Midbrain (tissue), 1 donor: ENCODE data around the gene TP53.
A peak's percentile ranks its signal among the peaks of the same experiment; 100 is the strongest.
"Not testable (repeated sequence)": the region's sequence is repeated elsewhere in the genome, so short reads cannot be mapped to it uniquely, and the experiment has no call there.

Experiments
- DNase-seq: peaks from one replicate; lab custom pipeline; 2025; lab: John Stamatoyannopoulos, UW

The TP53 gene

DNA sequence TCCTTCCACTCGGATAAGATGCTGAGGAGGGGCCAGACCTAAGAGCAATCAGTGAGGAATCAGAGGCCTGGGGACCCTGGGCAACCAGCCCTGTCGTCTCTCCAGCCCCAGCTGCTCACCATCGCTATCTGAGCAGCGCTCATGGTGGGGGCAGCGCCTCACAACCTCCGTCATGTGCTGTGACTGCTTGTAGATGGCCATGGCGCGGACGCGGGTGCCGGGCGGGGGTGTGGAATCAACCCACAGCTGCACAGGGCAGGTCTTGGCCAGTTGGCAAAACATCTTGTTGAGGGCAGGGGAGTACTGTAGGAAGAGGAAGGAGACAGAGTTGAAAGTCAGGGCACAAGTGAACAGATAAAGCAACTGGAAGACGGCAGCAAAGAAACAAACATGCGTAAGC is 12.4 kb downstream of the TP53 start:
- DNase-seq, result no peak

DNA sequence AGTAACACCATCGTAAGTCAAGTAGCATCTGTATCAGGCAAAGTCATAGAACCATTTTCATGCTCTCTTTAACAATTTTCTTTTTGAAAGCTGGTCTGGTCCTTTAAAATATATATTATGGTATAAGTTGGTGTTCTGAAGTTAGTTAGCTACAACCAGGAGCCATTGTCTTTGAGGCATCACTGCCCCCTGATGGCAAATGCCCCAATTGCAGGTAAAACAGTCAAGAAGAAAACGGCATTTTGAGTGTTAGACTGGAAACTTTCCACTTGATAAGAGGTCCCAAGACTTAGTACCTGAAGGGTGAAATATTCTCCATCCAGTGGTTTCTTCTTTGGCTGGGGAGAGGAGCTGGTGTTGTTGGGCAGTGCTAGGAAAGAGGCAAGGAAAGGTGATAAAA is 14.1 kb downstream of the TP53 start:
- DNase-seq, result no peak

DNA sequence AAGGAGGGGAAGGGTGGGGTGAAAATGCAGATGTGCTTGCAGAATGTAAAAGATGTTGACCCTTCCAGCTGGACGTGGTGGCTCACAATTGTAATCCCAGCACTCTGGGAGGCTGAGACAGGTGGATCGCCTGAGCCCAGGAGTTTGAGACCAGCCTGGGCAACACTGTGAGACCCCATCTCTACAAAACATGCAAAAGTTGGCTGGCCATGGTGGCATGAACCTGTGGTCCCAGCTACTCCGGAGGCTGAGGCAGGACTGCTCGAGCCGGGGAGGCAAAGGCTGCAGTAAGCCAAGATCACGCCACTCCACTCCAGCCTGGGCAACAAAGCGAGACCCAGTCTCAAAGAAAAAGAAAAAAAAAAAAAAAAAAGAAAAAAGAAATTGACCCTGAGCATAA is 18.8 kb downstream of the TP53 start:
- no peak for DNase-seq

DNA sequence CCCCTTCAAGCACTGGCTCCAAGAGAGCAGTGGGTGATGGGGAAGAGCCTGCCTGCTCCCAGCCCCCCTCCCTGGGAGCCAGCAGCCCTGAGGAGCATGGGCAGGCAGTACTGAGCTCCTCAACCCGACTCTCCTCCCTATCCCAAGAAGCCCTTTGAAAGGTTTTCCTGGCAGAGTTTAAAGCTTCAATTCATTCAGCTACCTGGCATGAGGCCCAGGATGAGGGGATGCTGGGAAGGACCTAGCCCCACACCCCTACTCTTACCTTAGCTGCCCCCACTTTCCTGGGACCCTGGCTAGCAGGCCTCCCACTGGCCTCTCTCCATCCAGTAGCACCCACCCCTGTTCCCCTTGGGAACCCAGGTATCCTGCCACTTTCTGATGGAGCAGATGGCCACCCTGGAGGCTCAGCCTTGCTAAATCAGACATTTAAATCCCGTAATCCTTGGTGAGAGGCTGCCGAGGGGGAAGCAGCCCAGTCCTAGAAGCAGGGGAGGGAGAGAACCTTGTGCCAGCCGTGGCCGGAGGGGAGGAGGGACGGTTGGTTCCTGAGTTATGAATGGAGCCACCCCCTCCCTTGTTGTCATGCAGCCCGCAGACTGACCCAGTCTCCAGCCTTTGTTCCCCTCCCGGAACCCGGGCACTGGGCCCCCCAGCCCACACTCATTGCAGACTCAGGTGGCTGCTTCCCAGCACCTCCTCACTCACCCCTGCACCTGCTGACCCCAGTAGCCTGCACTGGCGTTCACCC is 19.5 kb downstream of the TP53 start:
- DNase-seq, result peak; percentile 77

DNA sequence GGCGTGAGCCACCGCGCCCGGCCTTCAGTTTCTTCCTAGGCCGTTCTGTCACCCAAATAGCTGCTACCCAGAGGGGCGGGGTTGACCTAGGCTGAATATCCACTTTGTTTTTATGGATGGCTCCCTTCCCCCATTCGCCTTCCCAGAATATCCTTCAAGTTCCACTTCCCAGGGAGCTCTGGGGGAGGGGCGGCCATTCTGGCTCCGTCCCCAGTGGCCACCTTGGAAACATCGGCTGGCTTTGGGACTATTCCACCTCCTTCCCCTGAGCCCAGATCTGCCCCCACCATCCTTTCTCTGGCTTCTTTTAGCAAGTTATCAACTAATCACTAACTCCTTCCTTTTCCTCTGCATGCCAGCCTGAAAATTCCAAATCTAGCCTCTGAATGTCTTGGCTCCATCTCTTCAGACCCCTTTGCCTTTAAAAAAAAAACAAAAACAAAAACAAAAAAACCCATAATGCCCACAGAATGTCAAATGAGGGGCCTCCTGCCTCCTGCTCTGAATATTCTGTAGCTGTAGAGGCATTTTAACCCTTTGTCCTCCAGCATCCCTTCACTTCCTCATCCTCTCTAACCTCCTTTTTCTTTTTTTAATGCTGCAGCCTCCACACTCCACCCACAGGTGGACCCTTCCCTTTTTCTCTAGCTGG is 30.2 kb downstream of the TP53 start:
- DNase-seq, result peak; percentile 74

DNA sequence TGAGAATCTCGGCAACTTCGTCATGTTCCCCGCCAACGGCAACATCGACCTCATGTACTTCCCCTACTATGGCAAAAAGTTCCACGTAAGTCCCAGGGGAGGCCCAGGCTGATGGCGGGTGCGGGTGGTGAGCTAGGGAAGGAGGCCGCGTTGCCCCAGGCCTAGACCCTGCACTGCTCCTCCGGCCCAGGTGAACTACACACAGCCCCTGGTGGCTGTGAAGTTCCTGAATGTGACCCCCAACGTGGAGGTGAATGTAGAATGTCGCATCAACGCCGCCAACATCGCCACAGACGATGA is 31.8 kb downstream of the TP53 start:
- DNase-seq, result no peak

DNA sequence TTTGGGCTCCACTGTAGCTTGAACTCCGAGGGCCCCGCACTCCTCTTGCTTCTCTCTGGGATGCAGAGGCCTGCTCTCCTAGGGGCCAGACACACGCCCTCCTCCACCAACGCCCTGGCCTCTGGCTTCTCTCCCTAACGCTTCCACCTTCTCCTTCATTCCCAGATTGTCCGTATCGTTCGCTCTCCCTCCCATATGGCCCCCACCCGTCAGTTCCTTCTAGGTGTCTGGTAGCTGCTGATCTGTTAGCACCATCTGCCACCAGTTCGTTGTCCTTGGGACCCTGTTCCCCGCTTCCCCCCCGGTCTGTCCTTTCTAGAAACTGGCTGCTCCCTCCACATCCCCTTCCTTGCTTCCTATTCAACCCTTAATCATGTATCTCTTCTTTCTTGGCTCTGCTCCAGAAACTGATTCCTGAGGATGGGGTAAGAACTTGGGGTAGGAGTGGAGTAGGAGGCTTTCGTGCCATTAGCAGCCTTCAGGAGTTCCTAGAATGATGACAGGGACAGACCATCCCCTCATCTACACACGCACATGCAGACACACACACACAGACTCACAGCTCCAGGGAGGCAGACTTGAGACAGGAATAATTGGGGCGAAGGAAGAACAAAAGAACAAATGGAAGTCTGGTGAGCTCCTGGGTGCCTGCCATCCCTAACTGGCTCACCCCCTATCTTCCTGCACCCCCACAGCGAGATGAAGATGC is 32.3 kb downstream of the TP53 start:
- DNase-seq, result no peak

DNA sequence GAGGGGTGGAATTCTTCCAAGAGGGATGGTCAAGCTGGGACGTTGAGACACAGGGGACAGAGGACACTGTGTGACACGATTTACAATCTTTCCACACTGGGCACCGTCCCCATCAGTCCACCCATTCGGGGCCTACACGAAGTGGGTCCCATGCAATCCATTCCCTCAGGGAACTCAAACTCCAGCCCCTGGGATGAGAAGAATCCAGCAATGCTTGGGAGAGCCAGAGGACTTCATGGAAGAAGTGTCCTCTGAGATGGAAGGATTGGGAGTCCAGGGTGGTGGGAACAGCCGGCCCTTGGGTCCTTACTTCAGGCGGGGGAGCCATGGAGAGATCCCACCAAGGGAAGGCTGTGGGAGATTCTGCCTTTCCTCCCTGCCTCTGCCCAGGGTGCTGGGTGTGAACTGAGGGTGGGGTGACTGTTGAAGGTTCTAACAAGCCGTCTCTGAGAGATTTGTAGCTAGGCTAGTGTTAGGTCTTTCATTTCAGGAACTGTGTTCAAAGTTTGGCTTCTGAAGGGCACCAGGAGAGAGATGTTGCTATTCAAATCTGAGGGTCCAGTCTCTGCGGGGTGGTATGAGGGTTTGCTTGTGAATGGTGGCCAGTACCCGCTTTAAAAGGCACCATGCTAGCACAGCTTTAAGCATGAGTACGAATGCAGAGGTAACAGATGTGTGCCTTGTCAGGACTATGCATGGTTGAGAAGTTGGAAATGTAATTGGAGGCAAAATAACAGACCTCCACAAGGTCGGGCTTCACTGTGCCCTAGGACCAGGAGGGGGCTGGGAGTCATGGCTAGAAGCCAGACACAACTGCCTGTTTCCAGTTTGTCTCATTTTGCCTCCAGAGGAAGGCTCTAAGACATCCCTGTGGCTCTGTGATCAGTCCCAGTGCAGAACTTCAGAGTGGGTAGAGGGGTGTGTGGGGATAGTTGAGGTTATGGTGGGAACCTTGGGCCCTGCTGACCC is 34.6 kb downstream of the TP53 start:
- DNase-seq, result peak; percentile 29

DNA sequence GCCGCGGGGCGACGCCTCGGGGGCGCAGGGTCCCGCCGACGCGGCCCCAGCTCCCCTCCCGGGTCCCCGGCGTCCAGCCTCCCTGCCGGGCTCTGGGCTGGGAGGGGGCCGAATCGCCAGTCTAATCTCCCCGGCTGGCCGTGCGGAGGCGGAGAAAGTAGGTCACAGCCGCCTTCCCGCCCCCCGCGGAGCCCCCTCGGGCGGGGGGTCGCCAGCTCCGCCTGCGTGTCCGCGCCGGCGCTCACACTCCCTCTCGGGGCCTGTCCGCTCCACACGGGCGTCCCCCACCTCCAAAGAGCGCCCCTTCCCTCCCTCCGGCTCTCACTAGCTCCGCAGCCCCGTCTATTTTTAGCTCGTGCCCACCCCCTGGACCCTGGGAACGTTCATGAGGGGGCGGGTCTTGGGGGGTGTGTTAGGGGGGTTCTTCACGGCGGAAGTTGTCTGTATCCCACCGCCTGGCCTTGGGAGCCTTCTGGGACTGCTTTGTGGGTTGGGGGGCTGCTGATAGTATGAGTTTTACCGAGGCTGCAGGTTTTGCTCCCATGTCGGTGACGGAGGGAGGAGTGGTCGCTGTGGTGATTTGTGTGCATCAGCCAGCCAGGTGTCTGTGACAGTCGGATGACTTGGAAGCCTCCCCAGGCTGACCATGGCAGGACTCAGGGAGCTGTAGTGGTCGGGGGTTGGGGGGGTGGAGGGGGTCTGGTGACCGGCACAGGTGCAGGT is 35.5 kb downstream of the TP53 start:
- peak; percentile 60 for DNase-seq

DNA sequence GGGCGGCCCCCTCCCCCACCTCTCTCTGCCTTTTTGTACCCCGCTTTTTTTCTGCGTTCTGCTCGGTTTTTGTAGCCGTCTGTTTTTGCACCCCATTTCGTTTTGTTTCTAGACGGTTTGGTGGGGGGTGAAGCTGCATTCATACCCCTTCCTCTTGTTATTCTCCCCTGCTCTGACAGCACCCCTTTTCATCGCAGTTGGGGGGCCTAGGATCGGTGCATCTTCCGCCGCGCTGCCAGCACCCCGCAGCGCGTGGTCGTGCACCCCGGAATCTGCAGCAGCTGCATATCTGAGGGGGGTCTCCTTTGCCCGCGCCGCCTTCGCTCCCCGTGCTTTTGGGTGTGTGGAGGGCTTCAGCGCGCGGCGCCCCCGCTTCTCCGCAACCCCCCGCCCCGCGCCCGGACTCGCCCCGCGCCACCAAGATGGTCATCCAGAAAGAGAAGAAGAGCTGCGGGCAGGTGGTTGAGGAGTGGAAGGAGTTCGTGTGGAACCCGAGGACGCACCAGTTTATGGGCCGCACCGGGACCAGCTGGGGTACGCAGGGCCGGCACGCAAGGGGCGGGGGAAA is 36.1 kb downstream of the TP53 start:
- no peak for DNase-seq

DNA sequence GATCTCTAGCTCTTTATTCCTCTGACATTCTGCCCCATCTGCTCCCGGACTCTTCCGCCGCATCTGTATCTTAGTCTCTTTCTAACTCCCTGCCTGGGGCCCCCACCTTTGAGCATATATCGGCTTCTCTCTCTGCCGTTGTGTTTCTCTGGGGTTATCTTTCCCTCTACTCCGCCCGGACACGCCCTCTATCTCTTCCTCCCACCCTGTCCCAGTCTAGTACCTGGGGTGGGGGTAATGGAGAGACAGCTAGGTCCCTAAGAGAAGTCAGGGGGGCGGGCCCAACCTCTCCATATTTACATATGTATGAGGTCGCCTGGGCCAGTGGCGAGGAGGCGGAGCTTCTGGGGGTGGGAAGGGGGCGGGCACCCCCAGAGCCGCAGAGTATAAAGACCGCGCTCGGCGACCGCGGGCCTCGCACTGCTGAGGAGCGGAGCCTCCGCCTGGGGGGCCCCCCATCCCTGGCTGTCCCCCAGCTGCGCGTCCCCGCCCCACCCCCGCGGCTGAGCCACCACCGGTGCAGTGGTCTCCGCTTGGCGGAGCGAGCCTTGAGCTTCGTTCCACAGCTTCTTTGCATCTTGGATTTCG is 36.7 kb downstream of the TP53 start, which contains the start of gene ATP1B2:
ATP1B2 (plus strand) TSS at position 418 of the 588 bp plus-strand sequence. CDS start 593 bp downstream, outside the sequence.
- DNase-seq, result peak; percentile 72

DNA sequence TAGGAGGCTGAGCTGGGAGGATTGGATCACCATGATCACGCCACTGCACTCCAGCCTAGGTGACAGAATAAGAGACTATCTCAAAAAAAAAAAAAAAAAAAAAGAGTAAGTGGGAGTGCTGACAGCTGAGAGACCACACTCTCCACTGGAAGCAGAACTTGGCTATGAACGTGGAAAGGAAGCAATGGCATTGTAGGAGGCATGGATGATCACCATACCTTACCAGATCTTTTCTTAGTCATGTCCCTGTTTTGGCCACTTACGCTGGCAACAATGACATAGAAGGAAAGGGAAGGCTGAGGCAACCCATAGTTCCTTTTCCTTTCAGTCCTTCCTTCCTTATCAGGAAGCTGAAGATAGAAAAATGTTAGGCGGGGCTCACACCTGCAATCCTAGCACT is 40.3 kb downstream of the TP53 start:
- no peak for DNase-seq

DNA sequence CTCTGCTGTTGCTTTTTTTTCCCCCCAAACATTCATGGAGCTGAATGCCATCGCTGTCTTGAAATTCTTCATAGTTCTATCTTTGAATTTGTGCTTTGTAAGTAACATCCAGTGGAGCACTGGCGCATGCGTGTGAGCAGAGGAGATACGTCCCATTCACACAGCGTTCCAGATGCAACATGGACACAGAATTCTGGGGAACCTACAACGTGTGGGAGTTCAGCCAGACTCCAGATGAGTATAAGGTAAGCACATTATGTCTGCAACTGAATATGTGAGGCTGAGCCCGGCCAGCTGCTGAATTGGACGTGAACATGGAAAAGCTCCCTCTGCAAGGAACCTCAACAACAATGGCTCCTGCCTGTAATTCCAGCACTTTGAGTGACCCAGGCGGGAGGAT is 40.8 kb downstream of the TP53 start:
- no peak for DNase-seq

DNA sequence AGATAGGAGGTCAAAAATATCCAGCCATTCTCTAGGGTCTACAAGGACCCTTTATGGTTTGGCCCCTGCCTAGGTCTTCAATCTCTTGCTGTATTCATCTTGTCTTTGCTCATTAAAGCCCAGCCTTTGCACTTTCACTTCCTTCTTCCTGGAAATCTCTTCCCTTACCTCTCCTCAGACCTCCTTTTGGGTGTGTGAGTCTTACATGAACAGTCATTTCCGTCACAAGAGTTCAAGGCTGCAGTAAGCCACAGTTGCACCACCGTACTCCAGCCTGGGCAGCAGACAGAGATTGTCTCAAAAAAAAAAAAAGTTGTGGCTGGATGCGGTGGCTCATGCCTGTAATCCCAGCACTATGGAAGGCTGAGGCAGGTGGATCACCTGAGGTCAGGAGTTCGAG is 42.5 kb downstream of the TP53 start:
- no peak for DNase-seq

DNA sequence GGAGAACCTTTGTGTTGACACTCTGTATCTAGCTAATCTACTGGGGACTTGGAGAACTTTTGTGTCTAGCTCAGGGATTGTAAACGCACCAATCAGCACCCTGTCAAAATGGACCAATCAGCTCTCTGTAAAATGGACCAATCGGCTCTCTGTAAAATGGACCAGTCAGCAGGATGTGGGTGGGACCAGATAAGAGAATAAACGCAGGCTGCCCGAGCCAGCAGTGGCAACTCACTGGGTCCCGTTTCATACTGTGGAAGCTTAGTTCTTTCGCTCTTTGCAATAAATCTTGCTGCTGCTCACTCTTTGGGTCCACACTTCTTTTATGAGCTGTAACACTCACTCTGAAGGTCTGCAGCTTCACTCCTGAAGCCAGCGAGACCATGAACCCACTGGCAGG is 45.7 kb downstream of the TP53 start:
- DNase-seq, result not testable (repeated sequence)

DNA sequence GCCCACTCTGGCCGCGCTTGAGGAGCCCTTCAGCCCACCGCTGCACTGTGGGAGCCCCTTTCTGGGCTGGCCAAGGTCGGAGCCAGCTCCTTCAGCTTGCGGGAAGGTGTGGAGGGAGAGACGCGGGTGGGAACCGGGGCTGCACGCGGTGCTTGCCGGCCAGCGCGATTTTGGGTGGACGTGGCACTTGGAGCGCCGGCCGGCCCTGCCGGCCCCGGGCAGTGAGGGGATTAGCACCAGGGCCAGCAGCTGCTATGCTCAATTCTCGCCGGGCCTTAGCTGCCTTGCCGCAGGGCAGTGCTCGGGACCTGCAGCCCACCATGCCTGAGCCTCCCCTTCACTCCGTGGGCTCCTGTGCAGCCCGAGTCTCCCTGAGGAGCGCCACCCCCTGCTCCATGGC is 46.5 kb downstream of the TP53 start:
- no peak for DNase-seq

DNA sequence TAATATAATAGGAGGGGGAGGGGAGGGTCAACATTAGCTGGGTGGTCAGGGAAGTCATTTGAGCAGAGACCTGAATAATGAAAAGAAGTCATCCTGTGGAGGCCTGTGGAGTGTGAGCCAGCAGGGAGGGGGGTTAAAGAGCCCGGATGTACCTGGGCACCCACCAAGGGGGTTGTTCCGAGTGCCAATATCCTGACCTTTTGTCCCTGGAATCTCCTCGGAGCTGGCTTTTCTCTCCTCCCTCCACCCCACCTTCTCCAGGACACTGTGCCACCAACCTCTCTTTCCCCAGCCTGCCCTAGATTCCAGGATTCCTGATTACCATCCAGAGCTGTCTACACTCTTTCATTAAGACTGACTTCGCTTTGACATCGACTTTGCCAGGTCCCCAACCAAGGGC is 51.1 kb downstream of the TP53 start:
- no peak for DNase-seq

DNA sequence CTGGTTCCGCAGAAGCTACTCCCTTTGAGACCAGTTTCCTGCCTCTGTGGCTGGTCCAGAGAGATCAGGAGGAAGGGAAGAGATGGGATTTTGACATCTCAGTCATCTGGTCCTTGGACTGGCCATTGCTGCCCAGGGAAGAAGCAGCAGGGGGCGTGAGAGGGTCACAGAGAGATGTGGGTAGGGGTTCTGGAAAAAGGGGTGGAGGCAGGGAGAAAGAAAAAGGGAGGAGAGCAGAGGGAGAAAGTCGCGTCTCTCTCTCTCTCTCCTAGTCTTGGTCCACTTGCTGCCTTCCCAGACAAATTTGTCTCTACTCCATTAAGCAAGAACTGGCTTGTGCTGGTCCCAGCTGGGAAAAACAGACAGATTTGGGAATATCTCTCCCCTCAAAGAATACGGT is 52.9 kb downstream of the TP53 start:
- peak; percentile 58 for DNase-seq

DNA sequence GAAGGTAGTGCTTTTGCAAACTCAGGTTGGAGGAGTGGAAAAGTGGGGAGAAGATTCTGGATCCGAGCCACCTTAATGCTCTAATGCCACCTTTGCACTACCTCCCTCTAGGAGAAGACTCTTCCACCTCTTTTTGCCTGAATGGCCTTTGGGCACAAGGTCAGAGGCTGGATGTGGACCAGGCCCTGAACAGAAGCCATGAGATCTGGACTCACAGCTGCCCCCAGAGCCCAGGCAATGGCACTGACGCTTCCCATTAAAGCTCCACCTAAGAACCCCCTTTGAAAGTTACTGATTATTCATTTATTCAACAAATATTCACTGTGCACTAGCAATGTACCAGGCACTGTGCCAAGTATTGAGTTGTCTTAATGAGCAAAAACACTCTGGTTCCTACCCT is 54.2 kb downstream of the TP53 start:
- DNase-seq, result no peak

DNA sequence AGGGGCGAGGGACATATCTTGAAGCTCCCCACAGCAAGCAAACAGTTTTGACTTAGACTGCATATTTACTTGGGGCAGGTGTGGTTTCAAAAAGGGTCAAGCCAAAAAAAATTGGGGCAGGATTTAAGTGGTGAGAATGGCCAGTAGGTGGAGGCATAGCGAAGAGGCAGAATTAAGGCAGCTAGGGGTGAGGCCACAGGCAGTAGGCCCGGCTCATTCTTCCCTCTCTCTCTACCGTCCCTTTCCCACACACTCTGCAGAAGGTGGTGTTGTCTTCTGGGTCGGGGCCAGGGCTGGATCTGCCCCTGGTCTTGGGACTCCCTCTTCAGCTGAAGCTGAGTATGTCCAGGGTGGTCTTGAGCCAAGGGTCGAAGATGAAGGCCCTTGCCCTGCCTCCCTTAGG is 54.8 kb downstream of the TP53 start:
- DNase-seq, result no peak
